Tibial nerve (tissue), 4 donors: ENCODE measurements around the gene KRT36. TPM values are rescaled to one million over a fixed set of nuclear protein-coding genes. Genes with fewer than 3 reads are reported as not detected.

Experiments used
- DNase-seq, 2 donors: peaks; one replicate each; pipeline ENCODE4 v3.0.0-alpha.2; 2019; ENCODE audit warnings: low spot score in 2 of 2
- H3K27ac ChIP-seq, 4 donors: fragments of 200-600 bp; sonication (generic) in 3 of 4; one replicate each; pipeline ENCODE4 v1.5.1; 2017 to 2019; ENCODE audit warnings: mild to moderate bottlenecking in 1 of 4
- H3K27me3 ChIP-seq, 2 donors: fragments of 200-600 bp; sonication (generic) in 1 of 2; one replicate each; pipeline versions ENCODE4 v1.5.1 to v1.6.0; 2017 to 2019
- H3K36me3 ChIP-seq, 3 donors: fragments of 200-600 bp; sonication (generic); one replicate each; pipeline ENCODE4 v1.5.1; 2018 to 2019
- H3K4me1 ChIP-seq, 4 donors: fragments of 200-600 bp; sonication (generic) in 3 of 4; one replicate each; pipeline ENCODE4 v1.5.1; 2017 to 2019
- H3K4me3 ChIP-seq, 4 donors: fragments of 200-600 bp; sonication (generic) in 3 of 4; one replicate each; pipeline ENCODE4 v1.5.1; 2017 to 2019; ENCODE audit warnings: mild to moderate bottlenecking in 1 of 4, moderate library complexity in 1 of 4
- H3K9me3 ChIP-seq, 4 donors: fragments of 200-600 bp; sonication (generic) in 3 of 4; one replicate each; pipeline ENCODE4 v1.5.1; 2017 to 2019
- CTCF ChIP-seq, 5 experiments: fragments of 200-600 bp in 3 of 5; fragments of 450-650 bp in 2 of 5; sonication (generic) in 3 of 5; IDR thresholded peaks; one replicate each; pipeline ENCODE4 v1.5.1; 2016 to 2019; ENCODE audit warnings: antibody characterized with exemption in 5 of 5, mild to moderate bottlenecking in 3 of 5, moderate library complexity in 2 of 5
- EP300 ChIP-seq, 2 donors: sonication (generic); formaldehyde crosslinking; IDR thresholded peaks; one replicate each; pipeline ENCODE4 v1.6.1; 2017; ENCODE audit warnings: antibody characterized with exemption in 2 of 2, mild to moderate bottlenecking in 1 of 2
- POLR2A ChIP-seq, 2 donors: fragments of 450-650 bp; IDR thresholded peaks; one replicate each; pipeline ENCODE4 v1.6.1; 2017; ENCODE audit warnings: antibody characterized with exemption in 2 of 2, mild to moderate bottlenecking in 2 of 2, moderate library complexity in 2 of 2
- WGBS, 2 donors: methylation state at CpG; one replicate each; pipeline ENCODE4 v1.1.5; 2018; 5-methylcytosine and 5-hydroxymethylcytosine counted together
- total RNA-seq, 4 donors: library from RNA; depleted of rRNA; stranded (reverse); fragments of >200 nt; gene quantifications; one replicate each; pipeline ENCODE4 v1.1.0, GENCODE V29; 2016

KRT36 gene
- total RNA-seq, 4 donors from 2014 or later = 0.42 TPM; not detected in 3

- Histone ChIP-seq H3K9me3 (peaks cover 0 to 12% (median 0%) of the 10 kb centered on the region in 4 donors), H3K27ac (no peak overlapping the region), H3K27me3 (no peaks in the 10 kb centered on the region), H3K36me3 (no peaks in the 10 kb centered on the region), H3K4me3 (no peak overlapping the region), H3K4me1 (peaks cover 0 to 11% (median 0%) of the 10 kb centered on the region in 4 donors)
- WGBS, 2 donors = 81 to 96% methylated on average over 4 to 6 of the region's 6 CpGs
- TF ChIP-seq POLR2A (IDR thresholded peaks at IDR 0.05) (no peak), EP300 (IDR thresholded peaks at IDR 0.05) (no peak), CTCF (IDR thresholded peaks at IDR 0.05) (no peak)
- no peak for DNase-seq
Measured at GRCh38 chr17:41449008-41449407, 40.7 kb downstream of the KRT36 start.

- TF ChIP-seq EP300 (IDR thresholded peaks at IDR 0.05) (no peak), POLR2A (IDR thresholded peaks at IDR 0.05) (no peak), CTCF (IDR thresholded peaks at IDR 0.05) (no peak)
- H3K4me1 ChIP-seq = peaks cover 0 to 11% (median 0%) of the 10 kb centered on the region in 4 donors
- H3K36me3 ChIP-seq = no peaks in the 10 kb centered on the region
- H3K27ac ChIP-seq = no peak overlapping the region
- no peaks in the 10 kb centered on the region for H3K27me3 ChIP-seq
- peaks cover 0 to 12% (median 0%) of the 10 kb centered on the region in 4 donors for H3K9me3 ChIP-seq
- H3K4me3 ChIP-seq = no peak overlapping the region
- DNase-seq = no peak
- 44 to 51% methylated on average over 2 of the region's 2 CpGs for WGBS, 2 donors
Measured at GRCh38 chr17:41448506-41448905, 41.2 kb downstream of the KRT36 start.

GRCh38 chr17:41446806-41447205 lies 42.9 kb downstream of the KRT36 start:
- H3K27ac ChIP-seq = no peak overlapping the region
- WGBS, 2 donors = 21 to 49% methylated on average over 2 of the region's 2 CpGs
- peaks cover 0 to 11% (median 0%) of the 10 kb centered on the region in 4 donors for H3K4me1 ChIP-seq
- H3K27me3 ChIP-seq = no peaks in the 10 kb centered on the region
- DNase-seq = no peak
- H3K4me3 ChIP-seq = no peak overlapping the region
- TF ChIP-seq CTCF (IDR thresholded peaks at IDR 0.05) = no peak
- TF ChIP-seq POLR2A (IDR thresholded peaks at IDR 0.05) = no peak
- no peak for TF ChIP-seq EP300 (IDR thresholded peaks at IDR 0.05)
- H3K9me3 ChIP-seq = peaks cover 0 to 6% (median 0%) of the 10 kb centered on the region in 4 donors
- H3K36me3 ChIP-seq = no peaks in the 10 kb centered on the region

GRCh38 chr17:41444640-41445039 lies 45.1 kb downstream of the KRT36 start:
- H3K9me3 ChIP-seq = no peaks in the 10 kb centered on the region
- no peaks in the 10 kb centered on the region for H3K36me3 ChIP-seq
- TF ChIP-seq POLR2A (IDR thresholded peaks at IDR 0.05) = no peak
- no peak for TF ChIP-seq EP300 (IDR thresholded peaks at IDR 0.05)
- no peak for TF ChIP-seq CTCF (IDR thresholded peaks at IDR 0.05)
- H3K27me3 ChIP-seq = no peaks in the 10 kb centered on the region
- no peak for DNase-seq
- H3K4me1 ChIP-seq = peaks cover 0 to 11% (median 0%) of the 10 kb centered on the region in 4 donors
- WGBS, 2 donors = 61 to 76% methylated on average over 3 of the region's 3 CpGs
- H3K27ac ChIP-seq = no peak overlapping the region
- H3K4me3 ChIP-seq = no peak overlapping the region

GRCh38 chr17:41444186-41444585 lies 45.5 kb downstream of the KRT36 start:
- Histone ChIP-seq H3K27me3 (no peaks in the 10 kb centered on the region), H3K9me3 (no peaks in the 10 kb centered on the region), H3K36me3 (no peaks in the 10 kb centered on the region), H3K4me1 (peaks cover 0 to 11% (median 0%) of the 10 kb centered on the region in 4 donors), H3K27ac (no peak overlapping the region), H3K4me3 (no peak overlapping the region)
- 38 to 44% methylated on average over 1 of the region's 1 CpG for WGBS, 2 donors
- DNase-seq = no peak
- no peak for TF ChIP-seq EP300 (IDR thresholded peaks at IDR 0.05)
- no peak for TF ChIP-seq POLR2A (IDR thresholded peaks at IDR 0.05)
- TF ChIP-seq CTCF (IDR thresholded peaks at IDR 0.05) = no peak
